HG03571 (cell line): ENCODE measurements around the gene SNED1.

Experiments
- ATAC-seq: cut with Tn5 transposase; IDR thresholded peaks from one replicate; pipeline ENCODE4 v1.9.1; 2021; ENCODE audit not compliant: unreplicated experiment

Gene SNED1

GRCh38 chr2:240959941-240960308 is 38.5 kb upstream of the SNED1 start:
- no peak for ATAC-seq

GRCh38 chr2:240960309-240960970 is 38.0 kb upstream of the SNED1 start:
- no peak for ATAC-seq

GRCh38 chr2:240960971-240961876 is 37.2 kb upstream of the SNED1 start:
- no peak for ATAC-seq

GRCh38 chr2:240961910-240962299 is 36.5 kb upstream of the SNED1 start:
- no peak for ATAC-seq

- ATAC-seq, result no peak
Observed at GRCh38 chr2:240962300-240963064, 35.9 kb upstream of the SNED1 start.

- ATAC-seq, result no peak
Observed at GRCh38 chr2:240963065-240963867, 35.2 kb upstream of the SNED1 start.

- no peak for ATAC-seq
Observed at GRCh38 chr2:240963868-240964703, 34.3 kb upstream of the SNED1 start.

GRCh38 chr2:240964704-240965295 is 33.6 kb upstream of the SNED1 start:
- ATAC-seq, result no peak

- ATAC-seq, result no peak
Observed at GRCh38 chr2:240965296-240965904, 33.0 kb upstream of the SNED1 start.

- no peak for ATAC-seq
Observed at GRCh38 chr2:240965905-240966456, 32.4 kb upstream of the SNED1 start.

- ATAC-seq, result no peak
Observed at GRCh38 chr2:240966457-240966905, 31.9 kb upstream of the SNED1 start.

- ATAC-seq, result no peak
Observed at GRCh38 chr2:240966906-240967680, 31.3 kb upstream of the SNED1 start.

GRCh38 chr2:240967681-240968621 is 30.5 kb upstream of the SNED1 start:
- no peak for ATAC-seq

- ATAC-seq, result no peak
Observed at GRCh38 chr2:240968731-240969624, 29.4 kb upstream of the SNED1 start.

GRCh38 chr2:240970104-240970503 is 28.3 kb upstream of the SNED1 start:
- no peak for ATAC-seq

GRCh38 chr2:240970816-240971215 is 27.6 kb upstream of the SNED1 start:
- no peak for ATAC-seq
